Endothelial cell of umbilical vein (primary cell): Measurements from ENCODE around the gene TIMM9. TPM values are rescaled to one million over a fixed set of nuclear protein-coding genes. Genes with fewer than 3 reads are reported as not detected.

Experiments used
- BruUV-seq: library from RNA; stranded (reverse); fragments of 400-500 nt; replicated peaks from 2 replicates; lab custom pipeline; 2021; lab: Mats Ljungman, UMichigan
- CTCF ChIA-PET: fragments of 300-600, 350-600 bp; sonication (Branson Sonifier 250); formaldehyde crosslinking; loops from one replicate; lab custom pipeline; 2021; ENCODE audit warnings: antibody characterized with exemption, inconsistent platforms; lab: Charles Lee
- POLR2A ChIA-PET: fragments of 300-600, 350-600 bp; sonication (Branson Sonifier 250); formaldehyde crosslinking; loops from one replicate; lab custom pipeline; 2021; ENCODE audit warnings: antibody characterized with exemption, inconsistent platforms; lab: Charles Lee
- DNase-seq: peaks from one replicate; pipeline ENCODE4 v3.0.0-alpha.2; 2011; ENCODE audit warnings: low read depth, low spot score
- FAIRE-seq: peaks from 2 replicates; lab custom pipeline; 2011; peaks lifted over from hg19 to GRCh38; lab: Jason Lieb, UNC
- H2AFZ ChIP-seq: 2 replicates; pipeline ENCODE4 v1.6.0; 2012; ENCODE audit warnings: low read depth, low read length, control low read depth, inconsistent platforms
- H3K27ac ChIP-seq: 2 replicates; pipeline ENCODE4 v1.5.1; 2011; ENCODE audit warnings: low read depth, mild to moderate bottlenecking, control low read depth, low read length, moderate library complexity; ENCODE audit not compliant: insufficient read depth
- H3K27me3 ChIP-seq, 2 experiments: 2 replicates each; pipeline versions ENCODE4 v1.6.0 to v1.6.1; 2011; ENCODE audit warnings: low read length in 2 of 2, mixed read lengths in 1 of 2; ENCODE audit not compliant: control insufficient read depth in 2 of 2, insufficient read depth in 2 of 2
- H3K36me3 ChIP-seq, 2 experiments: 2 replicates in 1 of 2; 3 replicates in 1 of 2; pipeline ENCODE4 v1.5.1; 2011; ENCODE audit warnings: low read length in 2 of 2, mild to moderate bottlenecking in 1 of 2, moderate library complexity in 1 of 2; ENCODE audit not compliant: control insufficient read depth in 2 of 2, insufficient read depth in 2 of 2; ENCODE audit errors: extremely low read depth in 1 of 2
- H3K4me1 ChIP-seq: 3 replicates; pipeline ENCODE4 v1.5.1; 2011; ENCODE audit warnings: mild to moderate bottlenecking, low read length; ENCODE audit not compliant: control insufficient read depth, insufficient read depth; ENCODE audit errors: extremely low read depth
- H3K4me2 ChIP-seq: 2 replicates; pipeline ENCODE4 v1.6.1; 2011; ENCODE audit warnings: low read length, control low read depth, mixed read lengths; ENCODE audit not compliant: insufficient read depth
- H3K4me3 ChIP-seq, 3 experiments: fragments of 200-600 bp in 1 of 3; sonication (generic), shearing (Covaris generic) in 1 of 3; replicated peaks in 1 of 3; 2 replicates each; pipeline ENCODE4 v1.5.1; 2011 to 2016; ENCODE audit warnings: control low read depth in 3 of 3, low read length in 3 of 3, mild to moderate bottlenecking in 2 of 3, inconsistent platforms in 1 of 3, low read depth in 1 of 3, moderate library complexity in 1 of 3; ENCODE audit not compliant: insufficient read depth in 1 of 3
- H3K79me2 ChIP-seq: 2 replicates; pipeline ENCODE4 v1.6.0; 2012; ENCODE audit warnings: low read length, inconsistent platforms; ENCODE audit not compliant: control insufficient read depth, insufficient read depth
- H3K9ac ChIP-seq: replicated peaks from 2 replicates; pipeline ENCODE3; 2011; ENCODE audit warnings: low read length, control low read depth; ENCODE audit not compliant: insufficient read depth; ENCODE audit errors: extremely low read depth
- H3K9me1 ChIP-seq: replicated peaks from 3 replicates; pipeline ENCODE4 v1.6.0; 2011; ENCODE audit warnings: mild to moderate bottlenecking, low read length; ENCODE audit not compliant: control insufficient read depth, insufficient read depth; ENCODE audit errors: extremely low read depth
- H3K9me3 ChIP-seq: replicated peaks from 2 replicates; pipeline ENCODE4 v1.5.1; 2012; ENCODE audit warnings: low read length, inconsistent platforms; ENCODE audit not compliant: control insufficient read depth, insufficient read depth
- H4K20me1 ChIP-seq: replicated peaks from 2 replicates; pipeline ENCODE3; 2011; ENCODE audit warnings: mild to moderate bottlenecking, low read length; ENCODE audit not compliant: control insufficient read depth, insufficient read depth; ENCODE audit errors: extremely low read depth
- EZH2 ChIP-seq: IDR thresholded peaks from 2 replicates; pipeline ENCODE4 v1.6.1; 2012; ENCODE audit warnings: borderline replicate concordance, low read depth, mild to moderate bottlenecking, moderate library complexity, low read length, inconsistent platforms; ENCODE audit not compliant: severe bottlenecking
- FOS ChIP-seq: IDR thresholded peaks from 2 replicates; pipeline ENCODE4 v1.6.1; 2011; ENCODE audit warnings: mild to moderate bottlenecking, low read length, moderate library complexity, borderline replicate concordance; ENCODE audit not compliant: insufficient read depth
- GATA2 ChIP-seq: IDR thresholded peaks from 2 replicates; pipeline ENCODE4 v1.7.0; 2011; ENCODE audit warnings: low read depth, mild to moderate bottlenecking, moderate library complexity, mixed read lengths, low read length; ENCODE audit not compliant: insufficient read length, insufficient read depth
- JUN ChIP-seq: IDR thresholded peaks from 2 replicates; pipeline ENCODE4 v1.6.1; 2011; ENCODE audit warnings: borderline replicate concordance, low read depth; ENCODE audit not compliant: insufficient read length, insufficient read depth
- POLR2A ChIP-seq: IDR thresholded peaks from 2 replicates; pipeline ENCODE4 v1.6.1; 2012; ENCODE audit warnings: low read depth, mild to moderate bottlenecking, control low read depth, low read length
- POLR2AphosphoS5 ChIP-seq: IDR thresholded peaks from 2 replicates; pipeline ENCODE4 v1.6.1; 2012; ENCODE audit warnings: low read depth, mild to moderate bottlenecking, control low read depth, low read length, moderate library complexity; ENCODE audit not compliant: insufficient read depth
- dilution Hi-C: fragments of 300-500 bp; cut with MboI; formaldehyde crosslinking; loops from one replicate; pipeline ENCODE4 v1.15.0; 2019; ENCODE audit warnings: low sequenced_read_pairs; ENCODE audit not compliant: extremely low pct_ligation_motif_present
- intact Hi-C: fragments of 100-400 bp; cut with micrococcal nuclease; formaldehyde crosslinking; loops from one replicate; pipeline ENCODE4 v1.10.0; 2022
- polyA plus RNA-seq, 4 experiments: library from polyadenylated mRNA; depleted of rRNA in 3 of 4; stranded (reverse) in 3 of 4; unstranded in 1 of 4; fragments of >200 nt; gene quantifications; 2 replicates each; pipeline versions ENCODE4 v1.2.1 to v1.2.3, GENCODE V29; 2011 to 2012; ENCODE audit warnings: missing spikeins in 1 of 4
- total RNA-seq: library from RNA; stranded (reverse); gene quantifications from 2 replicates; pipeline ENCODE4 v1.2.3, GENCODE V29; 2021

The TIMM9 gene
- total and polyA plus RNA-seq, 2 donors (not counting 3 experiments of a cell fraction or from before 2014, with no cell fraction given): 20.2 to 38.0 TPM

DNA sequence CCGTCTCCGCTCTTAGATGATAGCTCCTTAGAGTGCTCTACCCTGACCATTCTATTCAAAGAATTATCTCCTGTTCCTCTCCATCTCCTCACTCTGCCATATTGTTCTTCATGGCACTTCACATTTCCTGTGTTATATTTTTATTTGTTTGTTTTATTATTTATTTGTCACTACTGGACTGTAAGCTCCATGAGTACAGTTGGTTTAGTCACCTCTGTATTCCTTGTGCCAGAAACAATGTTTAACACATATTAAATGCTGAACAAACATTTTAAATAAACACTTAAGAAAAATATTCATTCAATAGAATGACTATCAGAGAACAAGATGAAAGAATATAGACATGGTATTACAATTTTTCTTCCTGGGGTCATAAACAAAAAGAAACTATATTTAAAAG, 35.8 kb upstream of the TIMM9 start:
- no peak overlapping the region for H3K27ac ChIP-seq
- POLR2A ChIA-PET: no interaction called here
- FAIRE-seq (no peak), DNase-seq (no peak)
- H4K20me1 ChIP-seq: no peaks in the 10 kb centered on the region
- no peak for TF ChIP-seq POLR2AphosphoS5
- no peak for TF ChIP-seq POLR2A
- TF ChIP-seq GATA2: no peak
- no peak for TF ChIP-seq EZH2
- BruUV-seq: no TSS peak
- no peak overlapping the region for H3K9ac ChIP-seq
- intact Hi-C loops: no loop called here
- H3K36me3 ChIP-seq: peaks cover 0 to 2% of the 10 kb centered on the region in 2 experiments
- H3K27me3 ChIP-seq: no peaks in the 10 kb centered on the region
- no peak overlapping the region for H3K4me2 ChIP-seq
- CTCF ChIA-PET: interaction anchor here (1.3 to 1.4 kb wide), 2 partner anchors 13 to 38 kb away, joined by 5 to 7 read pairs; no protein-coding TSS in a partner anchor
- H3K79me2 ChIP-seq: no peaks in the 10 kb centered on the region
- peaks cover 3% of the 10 kb centered on the region for H3K4me1 ChIP-seq
- no peaks in the 10 kb centered on the region for H3K9me3 ChIP-seq
- no peak overlapping the region for H2AFZ ChIP-seq
- dilution Hi-C loops: no loop called here
- H3K9me1 ChIP-seq: no peaks in the 10 kb centered on the region
- no peak overlapping the region for H3K4me3 ChIP-seq

DNA sequence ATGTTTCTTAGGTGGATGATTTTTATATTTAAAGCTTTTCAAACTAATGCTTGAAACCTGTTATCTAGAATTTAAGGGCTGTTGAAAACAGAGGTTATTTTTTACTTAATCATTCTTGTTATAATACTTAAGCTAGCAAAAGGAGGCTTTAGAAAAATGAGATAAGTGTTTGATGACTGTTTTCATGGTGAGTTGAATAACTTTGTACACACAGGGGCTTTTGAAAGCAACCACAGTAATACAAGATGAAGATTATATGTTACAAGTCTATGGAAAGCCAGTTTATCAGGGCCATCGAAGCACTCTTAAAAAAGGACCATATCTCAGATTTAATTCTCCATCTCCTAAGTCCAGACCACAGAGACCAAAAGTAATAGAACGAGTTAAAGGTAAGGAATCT, 33.4 kb upstream of the TIMM9 start:
- Histone ChIP-seq H3K9me1 (no peaks in the 10 kb centered on the region), H2AFZ (no peak overlapping the region), H3K9me3 (no peaks in the 10 kb centered on the region), H4K20me1 (no peaks in the 10 kb centered on the region), H3K27me3 (no peaks in the 10 kb centered on the region), H3K4me1 (peaks cover 3% of the 10 kb centered on the region), H3K36me3 (peaks cover 0 to 5% of the 10 kb centered on the region in 2 experiments), H3K9ac (no peak overlapping the region), H3K4me3 (no peak overlapping the region), H3K4me2 (no peak overlapping the region), H3K79me2 (no peaks in the 10 kb centered on the region), H3K27ac (no peak overlapping the region)
- dilution Hi-C loops: no loop called here
- FAIRE-seq (no peak), DNase-seq (no peak)
- CTCF ChIA-PET: no interaction called here
- intact Hi-C loops: no loop called here
- no TSS peak for BruUV-seq
- POLR2A ChIA-PET: no interaction called here
- no peak for TF ChIP-seq FOS
- no peak for TF ChIP-seq JUN
